Left ventricle myocardium superior (tissue), 1 donor: ENCODE measurements around the gene MATN1. TPM values are rescaled to one million over a fixed set of nuclear protein-coding genes. Genes with fewer than 3 reads are reported as not detected.
A peak's percentile ranks its signal among the peaks of the same experiment; 100 is the strongest.

Source experiments
- ATAC-seq: fragments of 200-7000 bp; cut with Tn5 transposase; one replicate; pipeline ENCODE4 v1.9.1; 2020; ENCODE audit warnings: mild to moderate bottlenecking, moderate library complexity
- DNase-seq: peaks from one replicate; pipeline ENCODE4 v3.0.0-alpha.2; 2020
- intact Hi-C: fragments of 100-400 bp; cut with micrococcal nuclease; formaldehyde crosslinking; loops from one replicate; pipeline ENCODE4 v1.11.0; 2022
- total RNA-seq: library from RNA; stranded (reverse); fragmentation: NEBNext Ultra II Directional; extraction: Animal tissue kit (Norgen Biotek cat#: 25700); gene quantifications from one replicate; pipeline ENCODE4 v1.2.1, GENCODE V29; 2021
- donor health status: DM: no; HTN: yes; CAD: no; lungs with severe emphysema.

The MATN1 gene
- total RNA-seq, 1 donor from 2014 or later = not detected

DNA sequence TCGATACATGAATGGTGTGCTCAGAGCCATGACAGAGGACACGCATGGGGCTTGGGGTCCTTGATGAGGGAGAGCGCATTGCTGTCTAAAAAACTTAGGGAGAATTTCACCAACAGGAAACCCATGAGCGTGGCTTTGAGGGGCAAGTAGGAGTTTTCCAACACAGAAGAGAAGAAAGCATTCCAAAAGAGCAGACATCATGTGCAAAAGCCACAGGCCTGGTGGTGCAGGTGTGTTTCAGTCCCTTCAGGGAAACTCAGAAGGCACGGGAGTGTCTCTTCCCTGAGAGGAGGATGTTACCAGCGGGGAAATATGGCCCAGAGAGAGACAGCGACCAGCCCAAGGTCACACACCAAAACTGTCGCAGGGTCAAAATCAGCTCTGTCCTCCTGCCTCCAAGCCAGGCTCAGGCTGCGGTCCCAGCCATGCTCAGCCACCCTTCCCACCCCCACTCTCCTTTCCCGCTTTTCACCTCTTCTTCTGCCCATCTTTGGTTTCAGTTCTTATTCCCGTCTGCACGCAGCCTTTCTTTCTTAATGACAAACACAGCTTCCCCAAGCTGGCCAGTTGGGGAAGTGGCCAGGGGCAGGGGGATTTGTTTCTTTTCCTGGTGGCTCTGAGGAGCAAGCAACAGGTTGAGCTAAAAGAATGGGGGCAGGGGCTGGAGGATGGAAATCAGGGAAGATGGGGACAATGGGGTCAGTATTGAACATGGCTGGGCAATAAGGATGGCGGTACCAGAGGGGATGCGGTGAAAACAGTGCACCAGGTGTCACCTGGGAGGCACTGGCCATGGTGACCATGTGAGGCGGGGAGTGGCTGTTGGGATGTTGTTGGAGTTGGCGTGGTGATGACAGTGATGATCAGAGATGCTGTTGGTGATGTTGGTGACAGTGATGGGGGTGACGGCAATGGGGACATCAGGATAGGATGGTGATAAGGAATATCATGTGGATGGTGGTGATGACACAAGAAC lies 23.9 kb upstream of the MATN1 start:
- no peak for ATAC-seq
- DNase-seq = no peak
- intact Hi-C loops = no loop called here

- DNase-seq = no peak
- intact Hi-C loops = no loop called here
These were observed 23.0 kb upstream of the MATN1 start for GRCh38 chr1:30746212-30747032.

GRCh38 chr1:30745834-30746208 lies 22.4 kb upstream of the MATN1 start:
- intact Hi-C loops = no loop called here
- DNase-seq (no peak), ATAC-seq (no peak)

More at GRCh38 chr1:30746212-30747032, 23.0 kb upstream of the MATN1 start:
- ATAC-seq = no peak

DNA sequence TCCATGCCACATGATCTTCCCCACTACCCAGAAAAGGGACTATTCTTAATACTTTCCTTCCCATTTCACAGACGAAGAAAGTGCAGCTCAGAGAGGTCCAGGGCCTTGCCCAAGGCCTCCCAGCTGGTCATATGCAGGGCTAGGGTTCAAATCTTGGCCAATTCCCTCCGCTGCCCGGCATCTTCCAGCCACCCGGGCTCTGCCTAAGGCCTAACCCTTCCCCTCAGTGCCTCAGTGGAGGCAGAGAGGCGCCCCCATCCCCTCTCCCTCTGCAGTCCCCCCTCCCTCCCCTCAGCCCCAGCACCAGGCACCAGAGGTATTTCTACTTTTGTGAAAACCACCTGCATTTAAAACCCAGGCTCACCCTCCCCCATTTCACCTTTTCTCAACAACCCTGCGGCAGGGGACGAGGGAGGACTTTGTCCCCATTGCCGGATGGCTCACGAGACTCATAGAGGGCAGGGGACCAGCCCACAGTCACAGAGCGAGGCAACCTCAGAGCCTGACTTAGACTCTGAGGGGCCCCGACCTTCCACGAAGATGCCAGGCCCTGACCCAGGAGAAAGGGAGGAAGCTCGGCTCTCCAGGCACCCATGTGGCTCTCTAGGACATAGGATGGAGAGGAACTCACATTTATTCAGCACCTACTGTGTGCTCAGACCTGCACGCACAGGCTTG lies 21.9 kb upstream of the MATN1 start:
- intact Hi-C loops = no loop called here
- DNase-seq (no peak), ATAC-seq (no peak)

GRCh38 chr1:30744060-30744756 lies 20.8 kb upstream of the MATN1 start:
- ATAC-seq = no peak
- intact Hi-C loops = no loop called here
- DNase-seq = no peak

GRCh38 chr1:30743584-30744059 lies 20.2 kb upstream of the MATN1 start:
- intact Hi-C loops = no loop called here
- DNase-seq (no peak), ATAC-seq (peak; percentile 18)

- no peak for ATAC-seq
- intact Hi-C loops = no loop called here
These were observed 19.7 kb upstream of the MATN1 start for GRCh38 chr1:30742963-30743559.

DNA sequence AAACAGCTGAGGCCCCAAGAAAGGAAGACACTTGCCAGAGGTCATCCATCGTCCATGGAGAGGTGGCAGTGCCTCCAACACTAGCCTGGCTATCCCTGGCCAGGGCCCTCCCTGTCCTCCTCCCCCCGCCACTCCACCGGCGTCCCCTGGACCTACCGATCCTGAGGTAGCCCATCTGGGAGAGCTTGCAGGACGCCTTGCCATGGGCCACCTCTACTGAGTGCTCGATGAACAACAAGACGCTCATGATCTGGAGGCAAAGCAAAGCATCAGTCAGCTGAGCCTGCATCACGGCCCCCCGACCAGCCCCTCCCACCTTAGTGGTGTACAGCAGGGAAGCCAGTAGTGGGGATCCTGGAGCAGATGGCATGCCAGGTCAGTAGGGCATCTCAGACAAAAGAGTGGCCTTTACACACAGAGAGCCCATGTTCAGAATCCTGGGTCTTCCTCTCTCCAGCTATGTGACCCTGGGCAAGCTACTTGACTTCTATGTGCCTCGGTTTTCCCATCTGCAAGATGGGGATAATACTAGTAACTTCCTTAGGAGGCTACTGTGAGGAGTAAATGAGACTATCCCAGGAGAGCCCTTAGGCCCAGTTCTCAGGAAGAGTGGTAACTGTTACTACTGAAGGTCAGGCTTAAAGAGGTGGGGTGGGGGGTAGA lies 19.0 kb upstream of the MATN1 start:
- ATAC-seq = no peak
- intact Hi-C loops = no loop called here
- DNase-seq = no peak

More at GRCh38 chr1:30742963-30743559, 19.7 kb upstream of the MATN1 start:
- DNase-seq = no peak

DNA sequence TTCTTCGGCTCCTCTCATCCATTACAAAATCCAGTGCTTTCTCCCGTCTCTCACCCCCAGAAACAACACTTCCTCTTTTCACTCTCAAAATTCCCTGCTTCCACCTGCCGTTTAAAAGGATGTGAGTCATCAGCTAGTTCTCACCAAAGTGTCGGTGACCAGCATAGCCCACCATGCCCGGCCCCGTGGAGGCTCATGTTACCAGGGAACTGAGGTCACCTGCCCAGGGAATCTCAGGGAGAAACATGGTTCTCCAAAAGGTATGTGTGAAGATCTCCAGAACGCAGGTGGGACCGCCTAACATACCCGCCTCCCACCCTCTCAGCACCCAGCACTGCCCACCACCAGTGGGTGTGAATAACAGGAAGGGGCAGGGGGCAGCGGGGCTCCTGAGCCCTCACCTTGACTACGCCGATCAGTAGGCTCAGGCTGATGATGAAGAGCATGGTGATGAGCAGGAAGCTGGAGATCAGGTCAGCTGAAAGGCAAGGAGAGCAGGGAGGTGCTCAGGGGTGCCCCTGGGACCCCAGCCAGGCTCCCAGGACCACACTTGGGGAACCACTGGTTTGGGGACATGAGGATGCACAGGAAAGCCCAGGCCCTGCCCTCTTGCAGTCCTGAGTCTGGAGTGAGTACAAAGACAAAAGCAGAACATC lies 18.0 kb upstream of the MATN1 start:
- intact Hi-C loops = no loop called here
- no peak for DNase-seq
- ATAC-seq = no peak

- DNase-seq = no peak
- intact Hi-C loops = no loop called here
- ATAC-seq = no peak
These were observed 17.2 kb upstream of the MATN1 start for GRCh38 chr1:30740251-30741238.

DNA sequence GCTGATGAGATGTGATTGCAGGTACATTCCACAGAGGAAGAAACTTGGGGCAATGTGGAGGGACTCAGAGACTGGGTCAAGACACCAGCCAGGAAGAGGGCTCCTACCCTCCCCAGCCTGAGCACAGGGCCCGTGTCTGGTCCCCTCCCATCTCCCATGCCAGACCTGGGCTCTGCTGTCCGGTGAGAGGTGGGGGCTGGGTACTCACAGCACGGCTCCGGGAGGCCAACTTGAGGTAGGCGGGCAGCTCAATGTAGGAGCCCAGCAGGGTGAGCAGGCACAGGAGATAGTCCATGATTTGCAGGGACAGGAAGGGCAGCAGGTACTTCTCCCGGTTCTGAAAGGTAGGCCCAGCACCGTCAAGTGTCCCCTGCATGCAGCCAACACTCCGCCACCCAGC lies 16.2 kb upstream of the MATN1 start:
- ATAC-seq (no peak), DNase-seq (no peak)
- intact Hi-C loops = no loop called here

GRCh38 chr1:30738715-30739559 lies 15.6 kb upstream of the MATN1 start:
- ATAC-seq (no peak), DNase-seq (no peak)
- intact Hi-C loops = no loop called here

- DNase-seq (no peak), ATAC-seq (no peak)
- intact Hi-C loops = no loop called here
These were observed 14.8 kb upstream of the MATN1 start for GRCh38 chr1:30738040-30738714.

DNA sequence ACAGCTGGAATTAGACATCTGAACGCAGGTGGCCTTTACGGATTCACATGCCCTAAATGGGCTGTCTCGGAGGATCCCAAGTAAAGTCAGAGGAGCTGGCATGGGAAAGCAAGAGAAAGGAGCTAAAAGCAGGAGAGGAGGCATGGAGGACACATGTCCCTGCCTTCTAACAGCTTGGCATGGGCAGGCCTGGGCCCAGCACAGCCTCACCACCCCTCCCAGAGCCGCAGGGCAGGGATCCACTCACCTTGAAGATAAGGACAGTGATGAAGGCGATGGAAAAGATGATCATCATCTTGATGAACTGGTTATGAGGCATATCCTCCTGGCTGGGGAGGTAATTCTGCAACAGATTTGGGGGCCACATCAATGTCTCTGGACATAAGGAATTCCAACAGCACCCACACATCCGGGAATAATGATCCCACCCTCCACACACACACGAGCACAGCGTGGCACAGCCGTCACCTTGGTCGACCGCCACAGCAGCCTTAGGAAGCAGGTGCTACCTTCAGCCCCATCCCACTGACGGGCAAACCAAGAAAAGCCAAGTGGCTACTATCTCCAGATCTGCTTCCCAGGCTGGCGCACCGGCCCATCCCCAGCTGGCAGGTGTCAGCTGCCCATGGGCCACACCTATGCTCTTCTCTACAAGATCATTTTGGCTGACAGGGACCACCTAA lies 14.1 kb upstream of the MATN1 start:
- ATAC-seq (no peak), DNase-seq (no peak)
- intact Hi-C loops = no loop called here
